OCI-LY1 (cell line): ENCODE measurements around the gene GPR179.

Source experiments
- H2AFZ ChIP-seq: fragments of 200-600 bp; sonication (generic), shearing (Covaris generic); 2 replicates; pipeline ENCODE4 v1.6.0; 2014; ENCODE audit warnings: antibody characterized with exemption, mild to moderate bottlenecking, low read length
- H3F3A ChIP-seq: fragments of 200-600 bp; sonication (generic), shearing (Covaris generic); 2 replicates; pipeline ENCODE4 v1.6.0; 2014; ENCODE audit warnings: mild to moderate bottlenecking, antibody characterized with exemption, low read length, moderate library complexity; ENCODE audit not compliant: insufficient read depth
- H3K27ac ChIP-seq: fragments of 200-600 bp; sonication (generic); 2 replicates; pipeline ENCODE4 v1.5.1; 2014; ENCODE audit warnings: low read length, mixed run types, mild to moderate bottlenecking, low read depth; ENCODE audit not compliant: poor library complexity, severe bottlenecking
- H3K27me3 ChIP-seq: fragments of 200-600 bp; sonication (generic); 2 replicates; pipeline ENCODE4 v1.6.0; 2014; ENCODE audit warnings: antibody characterized with exemption, mild to moderate bottlenecking, low read length, moderate library complexity; ENCODE audit not compliant: insufficient read depth
- H3K36me3 ChIP-seq: fragments of 200-600 bp; sonication (generic); 2 replicates; pipeline ENCODE4 v1.6.1; 2014; ENCODE audit warnings: mild to moderate bottlenecking, antibody characterized with exemption, low read length, moderate library complexity, mixed read lengths; ENCODE audit not compliant: insufficient read depth
- H3K4me1 ChIP-seq: fragments of 200-600 bp; sonication (generic); 2 replicates; pipeline ENCODE4 v1.5.1; 2014; ENCODE audit warnings: mild to moderate bottlenecking, low read length, moderate library complexity; ENCODE audit not compliant: insufficient read depth, severe bottlenecking
- H3K4me2 ChIP-seq: fragments of 200-600 bp; sonication (generic), shearing (Covaris generic); 2 replicates; pipeline ENCODE4 v1.6.1; 2014; ENCODE audit warnings: low read length
- H3K4me3 ChIP-seq: fragments of 200-600 bp; sonication (generic); 2 replicates; pipeline ENCODE4 v1.5.1; 2014; ENCODE audit warnings: low read length, low read depth, mild to moderate bottlenecking, mixed read lengths; ENCODE audit not compliant: poor library complexity, severe bottlenecking
- H3K79me2 ChIP-seq: fragments of 200-600 bp; shearing (Covaris generic); 2 replicates; pipeline ENCODE4 v1.6.1; 2016; ENCODE audit warnings: mixed run types, low read length, mixed read lengths; ENCODE audit not compliant: insufficient read depth
- H3K9ac ChIP-seq: fragments of 200-600 bp; sonication (generic), shearing (Covaris generic); 2 replicates; pipeline ENCODE4 v1.6.1; 2014; ENCODE audit warnings: mild to moderate bottlenecking, low read length, mixed read lengths
- H3K9me2 ChIP-seq: fragments of 200-600 bp; sonication (generic), shearing (Covaris generic); 2 replicates; pipeline ENCODE4 v1.6.1; 2014; ENCODE audit warnings: low read depth, mild to moderate bottlenecking, low read length, mixed read lengths
- H3K9me3 ChIP-seq: fragments of 200-600 bp; shearing (Covaris generic); 2 replicates; pipeline ENCODE4 v1.6.1; 2014; ENCODE audit warnings: low read length, mixed read lengths
- H4K20me1 ChIP-seq: fragments of 200-600 bp; sonication (generic), shearing (Covaris generic); 2 replicates; pipeline ENCODE4 v1.6.0; 2016; ENCODE audit warnings: mild to moderate bottlenecking, low read length; ENCODE audit not compliant: insufficient read depth
- CTCF ChIP-seq: fragments of 200-600 bp; sonication (generic), shearing (Covaris generic); IDR thresholded peaks from 2 replicates; pipeline ENCODE4 v1.5.1; 2017; ENCODE audit warnings: mild to moderate bottlenecking, antibody characterized with exemption, low read length, moderate library complexity, mixed read lengths
- EZH2 ChIP-seq: fragments of 200-600 bp; sonication (generic), shearing (Covaris generic); IDR thresholded peaks from 2 replicates; pipeline ENCODE4 v1.8.0; 2017; ENCODE audit warnings: borderline replicate concordance, mixed run types, mild to moderate bottlenecking, antibody characterized with exemption, low read length, moderate library complexity, mixed read lengths

GPR179 gene

GRCh38 chr17:38341035-38341721, 2.6 kb downstream of the GPR179 start:
- Histone ChIP-seq H3K36me3 (no peaks in the 10 kb centered on the region), H3K27me3 (no peaks in the 10 kb centered on the region; the same call in 1 of the 2 replicates), H4K20me1 (no peaks in the 10 kb centered on the region), H3K4me3 (no peak overlapping the region), H3F3A (no peaks in the 10 kb centered on the region), H2AFZ (no peak overlapping the region), H3K9me2 (no peaks in the 10 kb centered on the region), H3K27ac (no peak overlapping the region), H3K79me2 (no peaks in the 10 kb centered on the region), H3K9ac (no peak overlapping the region), H3K9me3 (no peaks in the 10 kb centered on the region), H3K4me2 (no peak overlapping the region), H3K4me1 (peaks cover 9% of the 10 kb centered on the region)
- TF ChIP-seq EZH2 (no peak), CTCF (no peak)

DNA sequence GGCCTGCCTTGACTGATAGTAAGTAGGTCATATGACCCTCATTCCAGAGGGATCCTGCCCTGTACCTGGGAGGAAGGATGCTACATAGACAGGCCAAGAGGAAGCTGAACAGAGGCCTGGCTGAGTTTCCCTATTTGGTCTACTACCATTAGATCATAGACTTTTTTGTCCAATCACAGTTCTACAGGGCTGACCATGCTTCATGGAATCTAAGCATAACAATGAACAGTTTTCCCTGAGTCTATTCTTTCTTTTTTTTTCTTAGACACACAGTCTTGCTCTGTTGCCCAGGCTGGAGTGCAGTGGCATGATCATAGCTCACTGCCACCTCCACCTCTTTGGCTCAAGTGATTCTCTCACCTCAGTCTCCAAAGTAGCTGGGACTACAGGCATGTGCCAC, 3.9 kb downstream of the GPR179 start:
- Histone ChIP-seq H3K4me3 (no peak overlapping the region), H2AFZ (no peak overlapping the region), H3K9ac (no peak overlapping the region), H3K27me3 (no peaks in the 10 kb centered on the region; the same call in 1 of the 2 replicates), H3K9me2 (no peaks in the 10 kb centered on the region), H3K36me3 (no peaks in the 10 kb centered on the region), H3K4me2 (no peak overlapping the region), H3K9me3 (no peaks in the 10 kb centered on the region), H3K27ac (no peak overlapping the region), H4K20me1 (no peaks in the 10 kb centered on the region), H3F3A (no peaks in the 10 kb centered on the region), H3K79me2 (no peaks in the 10 kb centered on the region), H3K4me1 (peaks cover 9% of the 10 kb centered on the region)
- TF ChIP-seq EZH2 (no peak), CTCF (no peak)

- H3K4me2 ChIP-seq: no peak overlapping the region
- no peaks in the 10 kb centered on the region for H3K9me2 ChIP-seq
- H3K4me3 ChIP-seq: no peak overlapping the region
- no peaks in the 10 kb centered on the region for H3K27me3 ChIP-seq
- no peak overlapping the region for H3K27ac ChIP-seq
- H3K36me3 ChIP-seq: no peaks in the 10 kb centered on the region
- H3K9me3 ChIP-seq: no peaks in the 10 kb centered on the region
- H4K20me1 ChIP-seq: no peaks in the 10 kb centered on the region
- no peak overlapping the region for H2AFZ ChIP-seq
- H3K4me1 ChIP-seq: no peaks in the 10 kb centered on the region
- TF ChIP-seq EZH2 (no peak), CTCF (no peak)
- no peak overlapping the region for H3K9ac ChIP-seq
- H3K79me2 ChIP-seq: no peaks in the 10 kb centered on the region
- H3F3A ChIP-seq: no peaks in the 10 kb centered on the region
Observed at GRCh38 chr17:38338535-38338934, 5.2 kb downstream of the GPR179 start.
